ENCODE measurements around the gene NPRL2.
A peak's percentile ranks its signal among the peaks of the same experiment; 100 is the strongest.
"Not testable (repeated sequence)": the region's sequence is repeated elsewhere in the genome, so short reads cannot be mapped to it uniquely, and the experiment has no call there.

The NPRL2 gene

DNA sequence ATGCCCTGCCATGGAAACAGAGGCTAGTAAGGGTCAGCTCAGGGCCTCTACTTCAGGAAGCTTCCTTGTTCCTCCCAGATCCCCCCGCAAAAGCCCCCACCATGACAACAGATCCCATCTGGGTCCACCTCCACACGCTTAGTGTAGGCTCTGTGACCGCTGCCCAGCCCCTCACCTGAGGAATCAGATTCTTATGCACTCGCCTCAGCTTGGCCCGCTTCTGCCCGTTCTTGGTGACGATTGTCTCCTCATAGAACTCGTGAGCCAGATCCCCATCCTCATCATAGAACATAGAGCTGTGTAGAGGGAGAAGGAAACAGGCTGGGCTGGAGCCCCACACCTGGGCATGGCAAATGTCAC lies 24.4 kb downstream of the NPRL2 start:
- DNase-seq, result no peak

DNA sequence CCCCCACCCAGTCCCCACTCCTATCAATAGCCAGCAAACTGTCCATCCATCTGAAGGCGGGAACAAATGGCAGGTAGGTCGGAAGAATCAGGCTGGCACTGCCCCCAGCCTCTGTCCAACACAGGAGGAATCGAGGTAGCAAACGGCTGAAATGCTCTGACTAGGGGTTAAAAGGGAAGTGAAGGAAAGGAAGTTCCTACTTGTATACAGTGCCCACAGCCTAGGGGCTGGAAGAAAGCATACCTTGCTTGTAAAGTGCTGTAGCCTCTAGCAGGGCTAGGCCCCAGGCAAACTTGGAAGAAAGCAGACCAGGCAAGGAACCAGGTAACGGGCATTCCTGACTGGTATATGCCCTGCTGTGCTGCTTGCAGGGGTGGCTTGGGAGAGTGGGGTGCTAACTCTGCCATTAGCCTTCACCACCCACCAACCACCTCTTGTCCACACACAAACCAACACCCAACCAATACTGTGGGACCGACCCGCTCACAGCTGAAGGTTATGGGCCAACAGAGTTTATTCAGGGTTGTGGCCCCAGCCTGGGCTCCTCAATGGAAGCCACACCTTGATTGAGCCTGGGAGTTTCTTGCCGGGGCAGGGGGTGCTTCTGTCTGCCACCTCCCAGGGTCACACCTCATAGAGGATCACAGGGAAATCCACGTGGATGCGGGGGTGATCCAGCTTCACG lies 24.9 kb downstream of the NPRL2 start:
- no peak for DNase-seq

DNA sequence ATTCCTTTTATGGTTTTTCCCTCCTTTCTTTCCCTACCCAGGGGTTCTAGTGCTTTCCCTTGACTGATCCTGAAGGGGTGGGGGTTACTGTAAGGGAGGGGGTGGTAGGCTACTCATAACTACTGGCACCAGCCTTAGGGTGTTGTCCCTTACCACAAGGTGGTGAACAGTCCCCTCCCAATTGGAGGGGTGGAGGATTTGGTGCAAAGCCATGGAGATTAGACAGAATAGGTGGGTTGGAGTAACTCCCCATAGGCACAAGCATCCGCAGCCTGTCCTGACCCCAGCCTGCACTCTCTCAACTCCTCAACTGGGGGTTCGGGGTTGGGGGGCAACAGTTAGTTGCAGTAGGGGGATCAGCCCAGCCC lies 25.5 kb downstream of the NPRL2 start:
- no peak for DNase-seq

DNA sequence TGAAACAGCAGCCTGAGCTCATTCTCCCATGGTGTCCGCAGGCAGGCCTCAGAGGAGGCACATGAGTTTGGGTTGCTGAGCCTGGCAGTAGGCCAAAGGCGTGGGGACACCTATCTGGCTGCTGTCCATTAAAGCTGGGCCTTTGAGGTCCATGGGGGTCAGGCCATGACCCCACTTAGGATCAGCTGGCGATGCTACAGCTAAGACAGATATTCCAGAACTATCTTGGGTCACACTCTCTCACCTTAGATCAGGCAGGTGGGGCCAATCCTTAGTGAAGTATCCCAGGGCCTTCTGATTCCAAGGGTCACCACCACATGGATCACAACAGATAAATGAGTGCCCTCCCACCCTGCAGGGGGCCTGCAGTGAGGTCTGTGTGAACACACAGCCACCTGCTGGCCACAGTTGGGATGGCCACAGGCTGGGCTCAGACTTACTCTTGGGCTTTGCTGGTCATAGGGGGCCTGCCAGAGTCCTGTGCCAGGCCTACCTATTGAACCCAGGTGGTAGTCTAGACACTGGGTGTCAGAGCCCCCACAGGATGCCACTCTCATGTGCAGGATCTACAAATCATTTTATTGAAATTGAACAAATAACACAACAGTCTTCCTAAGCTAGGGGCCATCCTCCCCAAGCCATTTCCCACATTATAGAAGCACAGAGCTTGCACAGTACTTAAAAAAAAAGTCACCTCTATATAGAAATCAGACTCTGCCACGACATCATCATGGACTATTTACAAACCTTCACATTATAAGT lies 26.0 kb downstream of the NPRL2 start:
- DNase-seq, result peak; percentile 83

DNA sequence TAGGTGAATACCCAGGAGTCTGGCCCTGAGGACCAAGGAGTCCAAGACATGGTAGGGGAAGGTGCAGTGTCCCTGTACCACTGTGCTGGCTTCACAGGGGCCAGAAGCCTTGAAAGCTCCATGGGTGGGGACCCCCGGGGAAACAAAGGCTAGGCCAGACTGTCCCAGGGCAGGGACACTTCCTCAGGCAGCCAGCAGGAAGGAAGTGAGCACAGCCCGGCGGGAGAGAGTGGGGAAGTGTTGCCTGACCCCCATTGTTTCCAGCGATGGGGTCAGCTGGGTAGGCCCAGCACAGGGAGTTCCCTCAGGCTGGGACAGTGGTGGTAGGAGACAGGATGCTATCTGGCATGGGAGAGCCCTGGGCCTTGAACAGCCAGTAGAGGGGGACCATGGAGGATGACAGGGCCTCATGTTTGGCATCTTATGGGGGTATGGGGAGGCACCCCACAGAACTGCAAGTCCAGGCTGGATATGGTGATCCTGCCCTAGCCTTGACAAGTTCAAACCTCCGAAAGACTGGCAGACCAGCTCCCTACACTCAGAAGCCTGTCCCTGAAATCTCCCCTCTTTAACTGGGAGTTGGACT lies 26.9 kb downstream of the NPRL2 start:
- DNase-seq, result no peak

DNA sequence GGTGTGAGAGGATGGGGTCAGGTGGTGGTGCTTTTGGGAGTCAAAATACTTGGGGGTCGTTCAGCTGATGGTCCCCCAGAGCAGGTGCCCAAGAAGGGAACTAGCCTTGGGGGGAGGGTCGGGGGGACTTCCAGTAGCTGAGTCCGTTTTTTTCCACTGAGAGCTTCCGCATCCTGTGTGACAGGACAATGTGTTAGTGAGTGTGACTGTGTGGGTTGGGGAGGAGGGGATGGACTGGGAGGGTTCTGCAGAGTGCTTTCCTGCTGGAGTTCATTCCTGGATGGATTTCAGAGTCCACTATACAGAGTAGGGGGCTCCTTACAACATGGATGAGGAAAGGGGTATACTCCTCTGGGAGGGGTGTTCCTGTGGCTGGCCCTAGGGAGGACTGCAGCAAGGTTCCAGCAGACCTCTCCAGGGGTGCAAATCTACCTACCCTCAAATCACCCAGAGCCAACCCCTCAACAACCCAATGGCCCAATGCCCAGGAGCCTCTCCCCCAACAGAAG lies 27.4 kb downstream of the NPRL2 start:
- no peak for DNase-seq

DNA sequence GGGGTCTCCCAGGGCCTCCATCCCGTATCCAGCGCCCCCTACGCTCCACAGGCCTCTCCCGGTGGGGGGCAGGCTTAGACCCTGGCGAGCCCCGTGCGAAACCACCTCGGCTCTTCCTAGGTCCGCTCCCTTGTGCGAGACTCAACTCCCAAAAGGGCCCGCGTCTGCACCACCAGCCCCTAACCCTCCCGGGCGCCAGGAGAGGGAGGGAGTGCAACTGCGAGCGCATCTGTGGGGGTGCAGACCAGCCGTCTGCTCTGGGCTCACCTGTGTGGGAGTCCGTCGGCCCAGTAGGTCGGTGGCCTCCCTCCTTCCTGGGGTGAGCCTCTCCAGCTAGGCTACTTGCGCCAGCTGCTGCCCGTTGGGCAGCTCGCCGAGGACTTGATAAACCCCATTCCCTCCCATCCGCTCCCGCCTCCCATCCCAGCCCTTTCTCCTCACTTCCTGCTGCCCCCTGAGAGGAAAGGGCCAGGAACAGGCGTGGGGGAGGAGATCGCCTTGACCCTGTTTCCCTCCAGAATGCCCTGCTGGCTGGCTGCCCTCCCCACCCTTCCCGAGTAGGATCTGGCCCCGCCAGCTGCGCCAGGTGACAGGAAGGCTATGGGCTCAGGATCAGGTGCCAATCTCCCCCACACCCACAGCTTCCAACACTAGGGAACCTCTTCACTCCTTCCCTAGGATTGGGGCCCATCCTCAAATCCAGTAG lies 28.0 kb downstream of the NPRL2 start, which contains the start of gene HYAL2:
HYAL2 (minus strand) TSS at position 360 of the 706 bp plus-strand sequence. CDS start 2,256 bp downstream, outside the sequence.
- no peak for DNase-seq

DNA sequence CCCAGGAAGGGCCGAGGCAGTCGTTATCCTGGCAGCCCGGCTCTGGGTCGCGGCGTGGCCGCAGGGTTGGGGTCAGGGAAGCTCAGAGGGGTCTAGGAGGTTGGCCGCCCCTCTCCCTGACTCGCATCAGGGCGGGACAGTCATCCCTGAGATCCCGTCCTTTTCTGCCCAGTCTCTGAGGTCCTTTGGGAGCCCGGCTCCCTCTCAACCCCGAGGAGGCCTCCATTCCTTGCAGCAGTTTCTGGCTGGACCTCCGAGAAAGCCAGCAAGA lies 28.5 kb downstream of the NPRL2 start:
- no peak for DNase-seq

DNA sequence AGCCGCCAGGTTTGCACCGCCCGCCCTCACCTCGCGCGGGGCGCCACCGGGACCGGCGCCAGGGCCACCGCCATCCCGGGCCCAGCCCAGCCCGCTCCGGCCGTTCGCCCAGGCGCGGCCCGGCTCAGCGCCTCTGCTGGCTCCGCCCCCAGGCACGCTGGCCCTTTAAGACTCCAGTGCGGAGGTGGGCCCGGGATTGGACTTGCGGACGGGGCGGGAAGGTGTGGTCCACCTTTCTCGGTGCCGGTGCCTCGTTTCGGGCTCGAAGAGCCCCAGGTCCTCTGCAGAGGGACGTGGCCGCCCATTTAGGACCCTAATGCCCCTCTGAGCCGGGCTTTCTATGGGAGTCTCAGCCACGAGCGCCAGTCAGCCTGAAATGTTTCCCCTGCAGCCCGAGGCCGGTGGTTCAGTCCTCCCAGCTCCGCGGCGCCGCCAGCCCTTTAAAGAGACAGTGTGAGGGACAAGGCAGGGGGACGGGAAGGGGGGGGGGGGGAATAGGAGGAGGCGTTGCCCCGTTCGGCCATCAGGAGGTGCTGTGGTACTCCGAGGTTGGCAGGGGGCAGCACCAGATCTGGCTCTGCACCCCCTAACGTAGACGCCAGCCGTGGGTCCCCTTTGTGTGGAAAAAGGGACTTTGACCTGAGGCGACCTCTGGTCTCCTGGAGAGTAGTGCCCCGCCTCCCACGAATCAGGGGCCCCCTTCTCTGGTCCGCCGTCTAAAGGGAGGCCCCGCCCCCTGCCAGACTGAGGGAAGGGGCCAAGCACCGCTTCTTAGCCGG lies 29.1 kb downstream of the NPRL2 start:
- peak; percentile 94 for DNase-seq

DNA sequence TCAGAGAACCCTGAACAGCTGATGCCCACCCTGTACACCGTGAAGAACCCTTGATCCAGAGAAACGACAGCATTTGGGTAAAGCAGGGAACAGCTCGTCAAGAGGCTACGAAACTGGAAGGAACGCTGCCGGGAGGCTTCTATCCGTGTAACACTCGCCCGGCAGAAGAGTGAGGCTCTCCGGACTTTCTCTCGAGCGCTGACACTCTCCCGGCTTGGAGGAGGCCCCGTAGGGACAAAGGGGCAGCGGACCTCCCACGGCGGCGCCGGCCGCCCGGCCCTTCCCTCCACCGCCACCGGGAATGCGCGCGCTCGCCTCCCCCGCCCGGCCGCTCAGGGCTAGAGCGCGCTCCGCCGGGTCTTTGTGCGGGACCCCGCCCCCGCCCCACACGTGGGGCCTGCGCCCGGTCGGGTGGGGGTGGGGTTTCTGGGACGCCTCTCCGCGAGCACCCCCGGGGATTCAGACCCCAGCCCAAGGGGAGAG lies 29.7 kb downstream of the NPRL2 start:
- DNase-seq, result peak; percentile 81

DNA sequence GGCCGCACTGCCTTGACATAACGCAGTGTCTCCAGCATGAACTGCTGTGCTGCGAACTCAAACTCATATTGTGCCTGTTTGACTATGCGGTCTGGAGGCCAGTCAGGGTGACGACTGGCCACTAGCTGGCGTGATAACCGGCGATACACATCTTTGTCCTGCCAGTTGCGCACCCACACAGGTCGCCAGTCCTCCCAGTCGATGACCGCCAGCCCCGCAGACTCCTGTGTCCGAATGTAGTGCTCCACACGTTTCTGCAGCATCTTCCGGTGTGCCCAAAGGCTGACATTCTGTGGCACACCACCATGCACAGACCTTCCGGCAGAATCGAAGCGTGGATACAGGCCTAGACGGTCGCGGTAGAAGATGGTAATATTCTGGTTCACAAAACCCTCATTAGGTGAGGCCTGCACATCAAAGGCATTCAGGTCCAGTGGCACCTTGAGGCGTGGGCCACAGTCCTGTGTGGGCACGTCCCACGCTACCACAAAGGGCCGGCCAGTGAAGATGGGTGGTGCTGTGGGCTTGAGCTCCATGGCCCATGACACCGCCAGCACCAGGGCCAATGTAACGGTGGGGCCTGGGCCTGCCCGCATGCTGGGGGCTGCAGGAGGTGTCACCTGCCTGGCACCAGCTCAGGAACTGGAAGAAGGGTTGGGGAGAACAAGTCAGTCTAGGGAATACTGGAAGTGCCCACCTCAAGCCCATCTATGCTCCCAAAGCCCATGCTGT lies 30.5 kb downstream of the NPRL2 start:
- DNase-seq, result no peak

DNA sequence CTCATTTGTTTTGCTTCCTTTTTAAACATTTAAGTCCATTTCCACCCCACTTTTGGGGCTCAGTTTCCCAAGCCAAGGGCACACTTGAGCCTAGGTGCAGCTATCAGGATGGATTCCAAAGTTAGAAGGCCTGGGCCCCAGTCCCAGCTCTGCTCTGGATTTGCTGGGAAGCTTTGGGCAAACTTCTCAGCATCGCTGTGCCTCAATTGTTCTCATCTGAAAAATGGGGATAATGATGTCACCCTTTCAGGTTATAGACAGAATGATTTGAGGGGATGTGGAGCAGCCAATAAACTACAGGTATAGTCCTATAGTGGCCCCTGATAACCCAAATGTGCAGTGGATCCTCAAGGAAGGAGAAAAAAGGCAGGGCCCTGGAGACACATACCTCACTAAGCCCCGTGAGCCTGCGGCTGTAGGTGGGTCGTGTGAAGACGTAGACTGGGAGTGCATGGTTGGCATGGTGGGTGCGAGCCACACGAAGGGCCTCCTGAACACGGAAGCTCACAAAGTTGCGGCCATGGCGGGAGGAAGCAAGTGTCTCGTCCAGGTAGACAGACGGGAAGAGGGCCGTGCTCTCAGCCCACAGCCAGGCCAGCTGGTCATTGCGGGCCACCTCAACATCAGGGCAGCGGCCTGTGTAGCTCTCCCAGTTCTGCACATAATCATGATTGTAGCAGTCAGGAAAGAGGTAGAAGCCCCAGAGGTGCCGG lies 31.2 kb downstream of the NPRL2 start:
- DNase-seq, result no peak

DNA sequence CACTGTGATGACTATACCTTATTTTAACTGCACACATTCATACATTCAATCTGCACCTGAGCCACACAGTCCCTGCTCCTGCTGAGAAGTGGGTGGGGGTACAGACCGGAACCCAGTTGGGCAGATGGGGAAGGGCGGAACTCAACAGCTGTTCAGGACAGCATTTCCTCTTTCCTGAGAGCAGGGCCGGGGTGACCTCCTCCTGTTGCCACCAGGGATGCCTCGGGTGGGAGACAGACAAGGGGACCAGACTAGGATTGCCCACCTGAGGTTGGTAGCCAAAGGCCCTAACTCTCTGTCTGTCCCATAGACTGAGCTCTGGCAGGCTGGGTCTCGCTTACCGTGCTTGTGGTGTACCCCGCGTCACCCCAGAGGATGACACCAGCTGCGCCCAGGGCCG lies 32.0 kb downstream of the NPRL2 start:
- DNase-seq, result no peak

DNA sequence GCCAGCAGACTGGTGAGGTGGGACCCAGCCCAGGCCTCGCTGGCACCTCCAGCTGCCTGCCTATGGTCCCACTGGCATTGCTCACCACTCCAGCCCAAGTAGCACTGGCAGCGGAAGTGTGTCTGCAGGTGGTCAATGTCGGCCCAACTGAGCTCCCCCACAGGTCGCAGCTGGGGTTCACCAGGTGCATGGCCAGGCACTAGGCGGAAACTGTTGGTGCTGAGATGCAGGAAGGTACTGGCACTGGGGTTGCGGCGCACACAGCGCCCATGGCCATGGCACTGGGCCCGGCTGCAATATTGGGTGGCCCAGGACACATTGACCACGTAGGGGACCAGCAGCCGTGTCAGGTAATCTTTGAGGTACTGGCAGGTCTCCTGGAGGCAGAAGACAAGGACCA lies 32.4 kb downstream of the NPRL2 start:
- DNase-seq, result no peak

DNA sequence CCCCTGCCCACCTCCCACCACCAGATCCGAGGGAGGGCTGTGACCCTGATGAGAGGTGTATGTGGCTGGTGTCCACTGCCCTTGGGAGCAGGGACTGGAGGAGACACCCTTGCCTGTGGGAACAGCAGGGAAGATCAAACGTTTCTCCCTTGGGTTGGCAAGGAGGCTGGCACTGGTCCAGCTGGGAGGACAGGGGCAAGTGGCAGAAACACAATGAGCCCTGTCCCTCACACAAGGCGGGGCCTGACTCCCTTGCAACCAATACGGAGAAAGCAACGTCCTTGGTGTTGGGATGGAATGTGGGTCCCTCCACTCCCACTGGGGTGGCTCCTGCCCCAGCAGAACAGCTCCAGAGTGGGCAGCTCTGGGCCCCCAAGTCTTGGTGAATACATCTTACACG lies 33.3 kb downstream of the NPRL2 start:
- no peak for DNase-seq

DNA sequence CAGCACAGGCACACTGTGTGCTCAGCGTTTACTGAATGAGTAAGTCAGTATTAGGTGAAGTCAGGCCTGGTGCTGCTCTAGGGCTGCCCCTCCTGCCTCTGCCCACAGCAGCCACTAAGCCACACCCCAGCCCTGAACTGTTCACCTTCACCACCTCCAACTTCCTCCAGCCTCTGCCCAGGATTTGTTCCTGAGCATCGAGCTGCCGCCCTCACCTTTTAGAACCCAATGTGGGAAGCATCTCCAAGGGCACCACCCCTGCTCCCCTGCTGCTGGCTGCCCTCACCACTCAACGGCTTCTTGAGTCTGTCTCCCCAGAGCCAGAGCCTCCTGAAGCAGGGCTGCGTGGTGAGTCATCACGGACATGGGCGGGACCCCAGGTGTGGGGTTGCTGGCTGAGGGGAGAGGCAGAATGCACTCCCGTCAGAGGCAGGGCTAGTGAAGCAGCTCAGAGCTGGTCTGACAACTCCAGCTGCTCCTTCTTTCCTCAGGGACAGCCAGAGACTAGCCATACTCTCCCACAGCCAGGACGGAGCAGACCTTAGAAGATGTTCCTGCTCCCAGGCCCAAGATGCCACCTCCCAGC lies 33.8 kb downstream of the NPRL2 start:
- no peak for DNase-seq

DNA sequence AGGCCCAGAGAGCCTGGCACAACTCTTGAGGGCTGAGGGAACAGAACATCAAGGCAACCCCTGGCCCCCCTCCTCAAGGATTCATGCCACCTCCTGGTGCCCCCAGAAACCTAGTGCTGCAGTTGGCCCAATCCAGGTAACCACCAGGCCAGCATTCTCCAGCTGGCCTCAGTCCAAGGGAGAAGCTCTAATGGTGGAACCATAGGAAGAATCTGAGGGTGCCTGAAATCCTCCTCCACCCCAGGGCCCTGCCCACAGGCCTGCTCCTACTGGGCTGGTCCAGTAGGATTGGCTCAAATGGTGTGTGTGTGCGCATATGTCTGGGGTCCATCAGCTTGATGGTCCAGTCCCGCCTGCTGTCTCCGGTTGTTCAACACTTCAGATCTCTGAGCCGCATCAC lies 35.8 kb downstream of the NPRL2 start:
- DNase-seq, result no peak

DNA sequence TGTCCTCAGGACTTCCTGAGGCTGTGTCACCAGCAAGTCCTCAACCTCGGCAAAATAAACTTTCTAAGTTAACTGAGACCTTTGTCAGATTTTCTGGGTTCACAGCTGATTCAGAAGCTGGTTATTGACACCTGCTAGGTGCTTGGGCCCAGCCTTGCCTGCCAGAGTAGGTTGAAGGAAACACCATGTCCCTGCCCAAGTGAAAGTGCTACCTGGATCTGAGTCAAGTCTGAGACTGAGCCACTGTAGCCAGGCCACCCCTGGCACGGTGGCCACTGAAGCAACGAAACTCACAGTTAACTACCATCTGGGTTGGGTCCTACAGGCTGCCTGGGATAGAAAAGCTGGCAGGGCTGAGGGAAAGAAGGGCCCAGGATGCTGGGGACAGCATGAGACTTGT lies 36.2 kb downstream of the NPRL2 start:
- no peak for DNase-seq

DNA sequence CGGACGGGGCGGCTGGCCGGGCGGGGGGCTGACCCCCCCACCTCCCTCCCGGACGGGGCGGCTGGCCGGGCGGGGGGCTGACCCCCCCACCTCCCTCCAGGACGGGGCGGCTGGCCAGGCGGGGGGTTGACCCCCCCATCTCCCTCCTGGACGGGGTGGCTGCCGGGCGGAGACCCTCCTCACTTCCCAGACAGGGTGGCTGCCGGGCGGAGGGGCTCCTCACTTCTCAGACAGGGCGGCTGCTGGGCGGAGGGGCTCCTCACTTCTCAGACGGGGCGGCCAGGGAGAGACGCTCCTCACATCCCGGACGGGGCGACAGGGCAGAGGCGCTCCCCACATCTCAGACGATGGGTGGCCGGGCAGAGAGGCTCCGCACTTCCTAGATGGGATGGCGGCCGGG lies 38.5 kb downstream of the NPRL2 start:
- DNase-seq, result not testable (repeated sequence)

DNA sequence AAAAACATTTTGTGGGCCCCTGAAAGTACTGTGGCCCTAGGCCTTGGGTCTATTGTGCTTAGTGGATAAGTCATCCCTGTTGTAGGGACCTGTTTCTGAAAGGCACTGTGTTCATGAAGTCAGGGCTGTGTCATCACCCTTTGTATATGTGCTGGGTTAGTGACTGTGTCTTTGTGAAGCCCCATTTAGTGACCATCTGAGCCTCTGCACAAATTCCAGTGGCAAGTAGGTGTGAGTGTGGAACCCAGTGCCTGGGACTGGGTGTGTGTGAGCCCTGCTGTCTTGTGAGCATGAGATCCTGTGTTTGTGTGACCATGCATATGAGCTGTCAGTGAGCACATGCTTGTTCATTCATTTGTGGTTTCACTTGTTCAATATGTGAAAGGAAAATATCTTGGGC lies 46.0 kb downstream of the NPRL2 start:
- no peak for DNase-seq

Measured in NCI-H82 (cell line).